DMS79 treated with DMSO at 0.1 percent for 48 hours (cell line): Measurements from ENCODE around the gene CSH2.
"Not testable (repeated sequence)": the region's sequence is repeated elsewhere in the genome, so short reads cannot be mapped to it uniquely, and the experiment has no call there.

Source experiments
- DNase-seq: peaks from one replicate; lab custom pipeline; 2025; lab: John Stamatoyannopoulos, UW

The CSH2 gene

GRCh38 chr17:63873577-63873976 lies at the start of gene CSH2:
CSH2 (minus strand) TSS chr17:63873677; CDS start chr17:63873614, 63 bp downstream.
- not testable (repeated sequence) for DNase-seq

- DNase-seq, result not testable (repeated sequence)
These were observed 48.9 kb upstream of the CSH2 start for GRCh38 chr17:63922402-63922801.

- not testable (repeated sequence) for DNase-seq
These were observed 47.3 kb upstream of the CSH2 start for GRCh38 chr17:63920779-63921178.

GRCh38 chr17:63920050-63920449 lies 46.6 kb upstream of the CSH2 start:
- DNase-seq, result not testable (repeated sequence)

GRCh38 chr17:63919311-63919723 lies 45.8 kb upstream of the CSH2 start:
- DNase-seq, result no peak

- DNase-seq, result not testable (repeated sequence)
These were observed 45.4 kb upstream of the CSH2 start, which contains the start of gene GH1 for GRCh38 chr17:63918789-63919305. GH1 (minus strand) TSS chr17:63918839; CDS start chr17:63918776, 63 bp downstream.

GRCh38 chr17:63918305-63918704 lies 44.8 kb upstream of the CSH2 start:
- DNase-seq, result no peak

GRCh38 chr17:63917646-63918045 lies 44.2 kb upstream of the CSH2 start:
- DNase-seq, result no peak

- not testable (repeated sequence) for DNase-seq
These were observed 43.7 kb upstream of the CSH2 start for GRCh38 chr17:63917206-63917605.

GRCh38 chr17:63916566-63917185 lies 43.2 kb upstream of the CSH2 start:
- DNase-seq, result no peak

GRCh38 chr17:63915753-63916152 lies 42.3 kb upstream of the CSH2 start:
- DNase-seq, result not testable (repeated sequence)

GRCh38 chr17:63914471-63914870 lies 41.0 kb upstream of the CSH2 start:
- DNase-seq, result no peak

- DNase-seq, result peak; percentile 0
These were observed 38.2 kb upstream of the CSH2 start for GRCh38 chr17:63911657-63912100.

GRCh38 chr17:63911041-63911635 lies 37.7 kb upstream of the CSH2 start, which contains the start of gene CSHL1:
CSHL1 (minus strand) TSS chr17:63911258; CDS start chr17:63911196, 62 bp downstream.
- DNase-seq, result no peak

GRCh38 chr17:63910096-63910495 lies 36.6 kb upstream of the CSH2 start:
- no peak for DNase-seq

- DNase-seq, result not testable (repeated sequence)
These were observed 36.1 kb upstream of the CSH2 start for GRCh38 chr17:63909586-63909985.

GRCh38 chr17:63907161-63907778 lies 33.8 kb upstream of the CSH2 start:
- DNase-seq, result peak; percentile 1

- DNase-seq, result not testable (repeated sequence)
These were observed 31.3 kb upstream of the CSH2 start for GRCh38 chr17:63904796-63905195.

GRCh38 chr17:63903787-63904201 lies 30.3 kb upstream of the CSH2 start:
- DNase-seq, result not testable (repeated sequence)

GRCh38 chr17:63901971-63902370 lies 28.5 kb upstream of the CSH2 start:
- DNase-seq, result not testable (repeated sequence)

- not testable (repeated sequence) for DNase-seq
These were observed 25.7 kb upstream of the CSH2 start for GRCh38 chr17:63898899-63899798.
